H9 (cell line): ENCODE results near the gene TMEM161B. TPM values are rescaled to one million over a fixed set of nuclear protein-coding genes. Genes with fewer than 3 reads are reported as not detected.

Source experiments
- DNase-seq: peaks from one replicate; pipeline ENCODE4 v3.0.0-alpha.2; 2017
- H2AFZ ChIP-seq: one replicate; pipeline ENCODE4 v1.6.1; 2013; ENCODE audit warnings: mild to moderate bottlenecking, low read length, control low read depth, moderate library complexity
- H2AK5ac ChIP-seq: 2 replicates; pipeline ENCODE4 v1.6.1; 2013; ENCODE audit warnings: low read length, control low read depth, mixed read lengths; ENCODE audit not compliant: insufficient read length
- H2BK120ac ChIP-seq: one replicate; pipeline ENCODE4 v1.6.1; 2013; ENCODE audit warnings: low read depth, mild to moderate bottlenecking, low read length, control low read depth, inconsistent platforms; ENCODE audit not compliant: poor library complexity, severe bottlenecking
- H2BK12ac ChIP-seq: 2 replicates; pipeline ENCODE4 v1.6.1; 2013; ENCODE audit warnings: low read length, control low read depth, mixed read lengths, low read depth; ENCODE audit not compliant: insufficient read length
- H2BK15ac ChIP-seq: 2 replicates; pipeline ENCODE4 v1.6.1; 2013; ENCODE audit warnings: low read depth, low read length, control low read depth
- H2BK20ac ChIP-seq: one replicate; pipeline ENCODE4 v1.6.1; 2013; ENCODE audit warnings: low read depth, mild to moderate bottlenecking, low read length, control low read depth, inconsistent platforms; ENCODE audit not compliant: poor library complexity, severe bottlenecking
- H2BK5ac ChIP-seq: 2 replicates; pipeline ENCODE4 v1.6.1; 2013; ENCODE audit warnings: low read length, control low read depth, mixed read lengths; ENCODE audit not compliant: insufficient read length
- H3K14ac ChIP-seq: 2 replicates; pipeline ENCODE4 v1.6.1; 2013; ENCODE audit warnings: low read length, control low read depth; ENCODE audit not compliant: insufficient read depth
- H3K18ac ChIP-seq: 2 replicates; pipeline ENCODE4 v1.6.1; 2013; ENCODE audit warnings: low read depth, mild to moderate bottlenecking, mixed read lengths, low read length, control low read depth; ENCODE audit not compliant: insufficient read length
- H3K23ac ChIP-seq: 2 replicates; pipeline ENCODE4 v1.6.1; 2013; ENCODE audit warnings: low read length, control low read depth, mixed read lengths, low read depth; ENCODE audit not compliant: insufficient read length
- H3K23me2 ChIP-seq: 2 replicates; pipeline ENCODE4 v1.6.1; 2013; ENCODE audit warnings: low read depth, mild to moderate bottlenecking, mixed read lengths, low read length, control low read depth; ENCODE audit not compliant: insufficient read length, poor library complexity, severe bottlenecking
- H3K27ac ChIP-seq: 2 replicates; pipeline ENCODE4 v1.5.1; 2013; ENCODE audit warnings: low read length, control low read depth, mixed read lengths, low read depth; ENCODE audit not compliant: insufficient read length
- H3K27me3 ChIP-seq: 2 replicates; pipeline ENCODE4 v1.6.1; 2013; ENCODE audit warnings: low read length, control low read depth, inconsistent platforms; ENCODE audit not compliant: insufficient read depth
- H3K4ac ChIP-seq: 2 replicates; pipeline ENCODE4 v1.6.1; 2013; ENCODE audit warnings: low read depth, mild to moderate bottlenecking, control low read depth, inconsistent platforms, low read length, moderate library complexity
- H3K4me1 ChIP-seq: 2 replicates; pipeline ENCODE4 v1.6.1; 2013; ENCODE audit warnings: low read length, control low read depth, inconsistent platforms; ENCODE audit not compliant: insufficient read depth
- H3K4me2 ChIP-seq: 2 replicates; pipeline ENCODE4 v1.6.1; 2013; ENCODE audit warnings: low read length, control low read depth, mixed read lengths; ENCODE audit not compliant: insufficient read length, insufficient read depth
- H3K56ac ChIP-seq: 2 replicates; pipeline ENCODE4 v1.6.1; 2013; ENCODE audit warnings: low read depth, mild to moderate bottlenecking, mixed read lengths, low read length, control low read depth; ENCODE audit not compliant: insufficient read length
- H3K79me1 ChIP-seq: 2 replicates; pipeline ENCODE4 v1.6.1; 2013; ENCODE audit warnings: low read depth, mild to moderate bottlenecking, moderate library complexity, low read length, control low read depth, inconsistent platforms; ENCODE audit not compliant: insufficient read depth, poor library complexity, severe bottlenecking
- H3K79me2 ChIP-seq: 2 replicates; pipeline ENCODE4 v1.6.1; 2013; ENCODE audit warnings: low read length, control low read depth, inconsistent platforms; ENCODE audit not compliant: insufficient read depth
- H3K9ac ChIP-seq: 2 replicates; pipeline ENCODE4 v1.6.1; 2013; ENCODE audit warnings: low read length, control low read depth, mixed read lengths; ENCODE audit not compliant: insufficient read length; ENCODE audit errors: extremely low read depth
- H3K9me3 ChIP-seq: one replicate; pipeline ENCODE4 v1.6.1; 2013; ENCODE audit warnings: low read depth, low read length, inconsistent platforms; ENCODE audit not compliant: control insufficient read depth
- H3T11ph ChIP-seq: one replicate; pipeline ENCODE4 v1.6.1; 2013; ENCODE audit warnings: mild to moderate bottlenecking, low read length, control low read depth, inconsistent platforms
- H4K20me1 ChIP-seq: one replicate; pipeline ENCODE4 v1.6.1; 2013; ENCODE audit not compliant: control insufficient read depth, insufficient read length, insufficient read depth
- H4K5ac ChIP-seq: 2 replicates; pipeline ENCODE4 v1.6.1; 2013; ENCODE audit warnings: low read depth, mild to moderate bottlenecking, mixed read lengths, low read length, control low read depth; ENCODE audit not compliant: insufficient read length
- H4K8ac ChIP-seq: replicated peaks from 2 replicates; pipeline ENCODE4 v1.6.1; 2013; ENCODE audit warnings: low read length, control low read depth, mixed read lengths, low read depth; ENCODE audit not compliant: insufficient read length
- H4K91ac ChIP-seq: 2 replicates; pipeline ENCODE4 v1.6.1; 2013; ENCODE audit warnings: low read depth, mild to moderate bottlenecking, moderate library complexity, mixed read lengths, low read length, control low read depth; ENCODE audit not compliant: insufficient read length
- H3K27ac Mint-ChIP-seq, 3 experiments: 2 replicates in 2 of 3; 3 replicates in 1 of 3; pipeline ENCODE4 v1.8.0; 2020 to 2021; ENCODE audit warnings: mixed read lengths in 3 of 3, mild to moderate bottlenecking in 1 of 3, moderate library complexity in 1 of 3
- H3K27me3 Mint-ChIP-seq: 2 replicates; pipeline ENCODE4 v1.8.0; 2021; ENCODE audit warnings: low read depth, mild to moderate bottlenecking, moderate library complexity, mixed read lengths
- H3K36me3 Mint-ChIP-seq, 3 experiments: 2 replicates in 2 of 3; 3 replicates in 1 of 3; pipeline ENCODE4 v1.8.0; 2020 to 2021; ENCODE audit warnings: low read depth in 3 of 3, mixed read lengths in 3 of 3; ENCODE audit not compliant: insufficient read depth in 1 of 3
- H3K4me1 Mint-ChIP-seq, 2 experiments: 2 replicates each; pipeline ENCODE4 v1.8.0; 2020; ENCODE audit warnings: mixed read lengths in 2 of 2
- H3K4me3 Mint-ChIP-seq, 2 experiments: 2 replicates in 1 of 2; 3 replicates in 1 of 2; pipeline ENCODE4 v1.8.0; 2020 to 2021; ENCODE audit warnings: mild to moderate bottlenecking in 2 of 2, mixed read lengths in 2 of 2, moderate library complexity in 1 of 2
- H3K9me3 Mint-ChIP-seq, 2 experiments: 2 replicates in 1 of 2; 3 replicates in 1 of 2; pipeline ENCODE4 v1.8.0; 2020; ENCODE audit warnings: mild to moderate bottlenecking in 2 of 2, mixed read lengths in 2 of 2, moderate library complexity in 1 of 2
- WGBS: extraction: QIAGEN DNeasy Blood & Tissue Kit; methylation state at CpG from one replicate; pipeline ENCODE4 v1.1.7; 2013; ENCODE audit warnings: missing lambda C conversion rate, low lambda C conversion rate, mixed read lengths; ENCODE audit not compliant: insufficient read length; ENCODE audit errors: extremely low coverage; 5-methylcytosine and 5-hydroxymethylcytosine counted together
- total RNA-seq: library from RNA; stranded (reverse); gene quantifications from 2 replicates; pipeline ENCODE4 v1.2.1, GENCODE V29; 2021
- TF ChIP-seq, protein P1 (sequence below): fragments of 200-600 bp; sonication (generic); conservative IDR thresholded peaks from 3 replicates; pipeline ENCODE4 v1.8.0; 2021; ENCODE audit warnings: antibody characterized with exemption, mild to moderate bottlenecking

TMEM161B gene
- total RNA-seq, 1 experiment from 2014 or later: 17.9 TPM

DNA sequence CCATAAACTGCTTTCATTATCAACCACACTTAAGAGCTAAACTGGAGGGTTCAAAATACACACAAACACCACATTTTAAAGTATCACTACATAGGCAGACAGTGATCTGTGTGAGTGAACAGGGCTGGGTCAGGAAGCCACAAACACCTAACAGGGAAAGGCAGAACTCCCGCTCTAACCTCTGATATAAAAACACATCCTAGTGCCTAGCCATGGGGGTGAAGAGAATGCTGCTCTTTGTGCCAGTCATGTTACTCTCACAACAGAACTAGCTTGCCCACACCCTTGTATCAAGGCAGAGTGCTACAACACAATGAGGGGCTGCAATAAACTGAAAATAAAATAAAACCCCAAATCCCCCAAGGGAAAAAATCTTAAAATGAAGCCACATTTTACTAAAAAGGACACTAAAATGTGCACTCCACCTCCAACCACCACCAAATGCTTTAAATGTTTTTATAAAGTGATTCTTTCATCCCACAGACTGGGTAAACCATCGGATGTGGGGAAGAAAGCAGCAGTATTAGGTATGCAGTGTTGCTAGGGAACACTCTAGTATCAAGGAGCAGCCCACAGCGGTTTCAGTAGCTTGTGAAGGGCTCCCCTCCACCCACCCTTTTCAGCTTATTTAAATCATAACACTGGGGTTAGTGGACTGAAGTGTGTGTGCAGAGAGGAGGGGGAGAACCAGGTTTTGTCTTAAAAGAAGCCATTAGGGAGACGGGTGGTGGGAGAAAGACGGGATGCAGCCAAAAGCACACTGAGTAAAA, 64.5 kb downstream of the TMEM161B start:
- H4K91ac ChIP-seq: no peak overlapping the region
- H2BK5ac ChIP-seq: no peak overlapping the region
- TF ChIP-seq, protein P1, sequence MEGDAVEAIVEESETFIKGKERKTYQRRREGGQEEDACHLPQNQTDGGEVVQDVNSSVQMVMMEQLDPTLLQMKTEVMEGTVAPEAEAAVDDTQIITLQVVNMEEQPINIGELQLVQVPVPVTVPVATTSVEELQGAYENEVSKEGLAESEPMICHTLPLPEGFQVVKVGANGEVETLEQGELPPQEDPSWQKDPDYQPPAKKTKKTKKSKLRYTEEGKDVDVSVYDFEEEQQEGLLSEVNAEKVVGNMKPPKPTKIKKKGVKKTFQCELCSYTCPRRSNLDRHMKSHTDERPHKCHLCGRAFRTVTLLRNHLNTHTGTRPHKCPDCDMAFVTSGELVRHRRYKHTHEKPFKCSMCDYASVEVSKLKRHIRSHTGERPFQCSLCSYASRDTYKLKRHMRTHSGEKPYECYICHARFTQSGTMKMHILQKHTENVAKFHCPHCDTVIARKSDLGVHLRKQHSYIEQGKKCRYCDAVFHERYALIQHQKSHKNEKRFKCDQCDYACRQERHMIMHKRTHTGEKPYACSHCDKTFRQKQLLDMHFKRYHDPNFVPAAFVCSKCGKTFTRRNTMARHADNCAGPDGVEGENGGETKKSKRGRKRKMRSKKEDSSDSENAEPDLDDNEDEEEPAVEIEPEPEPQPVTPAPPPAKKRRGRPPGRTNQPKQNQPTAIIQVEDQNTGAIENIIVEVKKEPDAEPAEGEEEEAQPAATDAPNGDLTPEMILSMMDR: no peak
- Mint-ChIP-seq H3K4me3 (no peak overlapping the region; a peak in 1 of 5 replicates), H3K36me3 (peaks cover 0 to 13% (median 10%) of the 10 kb centered on the region in 3 experiments; a peak in 4 of 7 replicates), H3K27ac (peak overlapping the region in 2 of 3 experiments; percentile 67 to 96), H3K9me3 (no peaks in the 10 kb centered on the region), H3K4me1 (peaks cover 9 to 13% of the 10 kb centered on the region in 2 experiments), H3K27me3 (no peaks in the 10 kb centered on the region)
- no peaks in the 10 kb centered on the region for H3K79me2 ChIP-seq
- H3T11ph ChIP-seq: no peak overlapping the region
- no peak overlapping the region for H2AK5ac ChIP-seq
- H3K9ac ChIP-seq: no peak overlapping the region
- no peaks in the 10 kb centered on the region for H3K9me3 ChIP-seq
- peak overlapping the region; percentile 54 for H3K18ac ChIP-seq
- H3K4me1 ChIP-seq: no peaks in the 10 kb centered on the region; the same call in 1 of the 2 replicates
- H3K27ac ChIP-seq: no peak overlapping the region
- no peak overlapping the region for H4K5ac ChIP-seq
- no peak overlapping the region for H2BK120ac ChIP-seq
- H2BK15ac ChIP-seq: no peak overlapping the region
- no CpG with 5 or more reads among the region's 5 CpGs for WGBS
- H3K23ac ChIP-seq: no peak overlapping the region
- no peaks in the 10 kb centered on the region for H3K79me1 ChIP-seq
- no peak overlapping the region for H3K14ac ChIP-seq
- H2BK20ac ChIP-seq: no peak overlapping the region
- no peaks in the 10 kb centered on the region for H3K27me3 ChIP-seq
- H3K56ac ChIP-seq: no peak overlapping the region
- H3K4me2 ChIP-seq: no peak overlapping the region
- H4K8ac ChIP-seq: no peak overlapping the region
- H4K20me1 ChIP-seq: no peaks in the 10 kb centered on the region
- no peak overlapping the region for H2AFZ ChIP-seq
- no peak for DNase-seq
- H2BK12ac ChIP-seq: no peak overlapping the region
- no peaks in the 10 kb centered on the region for H3K23me2 ChIP-seq
- H3K4ac ChIP-seq: no peak overlapping the region
